ENCODE data around the gene NNT. TPM values are rescaled to one million over a fixed set of nuclear protein-coding genes. Genes with fewer than 3 reads are reported as not detected.
"Not testable (repeated sequence)": the region's sequence is repeated elsewhere in the genome, so short reads cannot be mapped to it uniquely, and the experiment has no call there.

NNT gene
- total and polyA plus RNA-seq, 8 donors = 72.4 to 112 (median 85.1) TPM

DNA sequence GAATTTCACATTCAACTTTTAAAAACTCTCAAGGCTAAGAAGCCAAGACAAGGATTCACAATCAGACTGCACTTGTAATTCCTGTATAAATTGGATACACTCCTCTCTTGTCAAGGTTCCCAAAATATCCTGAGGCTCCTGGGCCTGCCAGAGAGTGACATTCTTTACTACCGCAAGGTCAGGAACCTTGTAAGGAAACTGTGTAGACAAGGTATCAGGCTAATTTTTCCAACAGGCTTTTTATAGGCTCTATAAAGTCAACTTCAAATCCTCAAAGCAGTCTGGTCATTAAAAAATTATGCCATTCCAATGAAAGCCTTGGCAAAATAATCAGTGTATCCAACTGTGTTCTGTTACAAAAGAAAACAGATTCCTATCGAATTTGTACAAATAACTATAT lies 30.6 kb upstream of the NNT start:
- DNase-seq (no peak), ATAC-seq (peak; percentile 71)
- no peaks in the 10 kb centered on the region for H3K36me3 ChIP-seq
- H3K4me3 ChIP-seq = no peak overlapping the region
- intact Hi-C loops (cut with DNase I) = no loop called here
- TF ChIP-seq, protein P1, sequence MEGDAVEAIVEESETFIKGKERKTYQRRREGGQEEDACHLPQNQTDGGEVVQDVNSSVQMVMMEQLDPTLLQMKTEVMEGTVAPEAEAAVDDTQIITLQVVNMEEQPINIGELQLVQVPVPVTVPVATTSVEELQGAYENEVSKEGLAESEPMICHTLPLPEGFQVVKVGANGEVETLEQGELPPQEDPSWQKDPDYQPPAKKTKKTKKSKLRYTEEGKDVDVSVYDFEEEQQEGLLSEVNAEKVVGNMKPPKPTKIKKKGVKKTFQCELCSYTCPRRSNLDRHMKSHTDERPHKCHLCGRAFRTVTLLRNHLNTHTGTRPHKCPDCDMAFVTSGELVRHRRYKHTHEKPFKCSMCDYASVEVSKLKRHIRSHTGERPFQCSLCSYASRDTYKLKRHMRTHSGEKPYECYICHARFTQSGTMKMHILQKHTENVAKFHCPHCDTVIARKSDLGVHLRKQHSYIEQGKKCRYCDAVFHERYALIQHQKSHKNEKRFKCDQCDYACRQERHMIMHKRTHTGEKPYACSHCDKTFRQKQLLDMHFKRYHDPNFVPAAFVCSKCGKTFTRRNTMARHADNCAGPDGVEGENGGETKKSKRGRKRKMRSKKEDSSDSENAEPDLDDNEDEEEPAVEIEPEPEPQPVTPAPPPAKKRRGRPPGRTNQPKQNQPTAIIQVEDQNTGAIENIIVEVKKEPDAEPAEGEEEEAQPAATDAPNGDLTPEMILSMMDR (IDR thresholded peaks at IDR 0.05) = no peak
- H3K27me3 ChIP-seq = no peaks in the 10 kb centered on the region
- H3K27ac ChIP-seq = no peak overlapping the region
- H3K4me1 ChIP-seq = peaks cover 5 to 11% of the 10 kb centered on the region in 2 donors
- no peaks in the 10 kb centered on the region for H3K9me3 ChIP-seq

DNA sequence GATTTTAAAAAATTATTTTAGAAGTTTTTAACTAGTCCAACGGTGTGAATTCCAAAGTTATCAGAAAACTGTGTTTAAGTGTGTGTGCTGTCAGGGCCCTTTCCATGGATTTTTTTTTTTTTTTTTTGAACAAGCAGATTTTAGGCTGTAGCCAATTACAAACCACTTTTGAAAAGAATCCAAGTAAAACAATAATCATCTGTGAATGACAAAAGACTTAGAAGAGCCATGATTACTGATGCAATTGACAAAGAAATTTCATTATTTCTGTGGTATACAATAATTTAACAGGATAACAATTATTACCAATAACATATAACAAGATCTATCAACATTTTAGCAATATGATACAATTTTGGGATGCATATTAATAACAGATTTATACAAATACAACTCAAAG lies 29.9 kb upstream of the NNT start:
- H3K27me3 ChIP-seq = no peaks in the 10 kb centered on the region
- no peaks in the 10 kb centered on the region for H3K36me3 ChIP-seq
- no peak overlapping the region for H3K27ac ChIP-seq
- no peaks in the 10 kb centered on the region for H3K9me3 ChIP-seq
- H3K4me3 ChIP-seq = no peak overlapping the region
- ATAC-seq (no peak), DNase-seq (no peak)
- TF ChIP-seq, protein P1 (IDR thresholded peaks at IDR 0.05) = no peak
- H3K4me1 ChIP-seq = peaks cover 5 to 11% of the 10 kb centered on the region in 2 donors
- intact Hi-C loops (cut with DNase I) = no loop called here

DNA sequence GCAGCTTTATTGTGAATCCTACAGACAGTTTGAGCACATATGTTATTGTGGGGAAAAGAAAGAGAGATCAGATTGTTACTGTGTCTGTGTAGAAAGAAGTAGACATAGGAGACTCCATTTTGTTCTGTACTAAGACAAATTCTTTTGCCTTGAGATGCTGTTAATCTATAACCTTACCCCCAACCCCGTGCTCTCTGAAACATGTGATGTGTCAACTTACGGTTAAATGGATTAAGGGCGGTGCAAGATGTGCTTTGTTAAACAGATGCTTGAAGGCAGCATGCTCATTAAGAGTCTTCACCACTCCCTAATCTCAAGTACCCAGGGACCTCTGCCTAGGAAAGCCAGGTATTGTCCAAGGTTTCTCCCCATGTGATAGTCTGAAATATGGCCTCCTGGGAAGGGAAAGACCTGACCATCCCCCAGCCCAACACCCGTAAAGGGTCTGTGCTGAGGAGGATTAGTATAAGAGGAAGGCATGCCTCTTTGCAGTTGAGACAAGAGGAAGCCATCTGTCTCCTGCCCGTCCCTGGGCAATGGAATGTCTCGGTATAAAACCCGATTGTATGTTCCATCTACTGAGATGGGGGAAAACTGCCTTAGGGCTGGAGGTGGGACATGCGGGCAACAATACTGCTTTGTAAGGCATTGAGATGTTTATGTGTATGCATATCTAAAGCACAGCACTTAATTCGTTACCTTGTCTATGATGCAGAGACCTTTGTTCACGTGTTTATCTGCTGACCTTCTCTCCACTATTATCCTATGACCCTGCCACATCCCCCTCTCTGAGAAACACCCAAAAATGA lies 22.4 kb upstream of the NNT start:
- H3K4me1 ChIP-seq; intact Hi-C loops (cut with DNase I); H3K27me3 ChIP-seq; H3K9me3 ChIP-seq; H3K36me3 ChIP-seq; H3K4me3 ChIP-seq; H3K27ac ChIP-seq; ATAC-seq; DNase-seq: not testable (repeated sequence)

DNA sequence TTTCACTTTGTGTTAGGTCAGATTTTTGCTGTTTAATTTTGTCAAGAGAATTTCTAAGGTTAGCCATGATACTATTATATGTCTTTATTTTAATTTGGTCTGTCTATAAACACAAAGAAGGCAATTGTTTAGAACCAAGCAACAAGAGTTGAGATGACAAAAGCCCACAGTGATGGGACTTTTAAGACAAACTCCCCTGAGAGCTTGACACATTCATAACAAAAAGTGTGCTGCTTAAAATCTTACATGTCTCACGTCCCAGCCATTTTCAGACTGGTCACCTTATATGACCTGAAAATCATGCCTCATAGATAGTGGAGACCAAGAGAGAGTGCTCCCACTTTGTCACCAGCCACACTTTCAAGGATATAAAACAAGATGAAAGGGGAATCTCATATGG lies 21.6 kb upstream of the NNT start:
- DNase-seq = no peak
- Histone ChIP-seq H3K4me3 (no peak overlapping the region), H3K4me1 (no peaks in the 10 kb centered on the region), H3K36me3 (no peaks in the 10 kb centered on the region), H3K27me3 (no peaks in the 10 kb centered on the region), H3K27ac (no peak overlapping the region), H3K9me3 (no peaks in the 10 kb centered on the region)
- TF ChIP-seq, protein P1 (IDR thresholded peaks at IDR 0.05) = no peak
- intact Hi-C loops (cut with DNase I) = no loop called here
- no peak for ATAC-seq

DNA sequence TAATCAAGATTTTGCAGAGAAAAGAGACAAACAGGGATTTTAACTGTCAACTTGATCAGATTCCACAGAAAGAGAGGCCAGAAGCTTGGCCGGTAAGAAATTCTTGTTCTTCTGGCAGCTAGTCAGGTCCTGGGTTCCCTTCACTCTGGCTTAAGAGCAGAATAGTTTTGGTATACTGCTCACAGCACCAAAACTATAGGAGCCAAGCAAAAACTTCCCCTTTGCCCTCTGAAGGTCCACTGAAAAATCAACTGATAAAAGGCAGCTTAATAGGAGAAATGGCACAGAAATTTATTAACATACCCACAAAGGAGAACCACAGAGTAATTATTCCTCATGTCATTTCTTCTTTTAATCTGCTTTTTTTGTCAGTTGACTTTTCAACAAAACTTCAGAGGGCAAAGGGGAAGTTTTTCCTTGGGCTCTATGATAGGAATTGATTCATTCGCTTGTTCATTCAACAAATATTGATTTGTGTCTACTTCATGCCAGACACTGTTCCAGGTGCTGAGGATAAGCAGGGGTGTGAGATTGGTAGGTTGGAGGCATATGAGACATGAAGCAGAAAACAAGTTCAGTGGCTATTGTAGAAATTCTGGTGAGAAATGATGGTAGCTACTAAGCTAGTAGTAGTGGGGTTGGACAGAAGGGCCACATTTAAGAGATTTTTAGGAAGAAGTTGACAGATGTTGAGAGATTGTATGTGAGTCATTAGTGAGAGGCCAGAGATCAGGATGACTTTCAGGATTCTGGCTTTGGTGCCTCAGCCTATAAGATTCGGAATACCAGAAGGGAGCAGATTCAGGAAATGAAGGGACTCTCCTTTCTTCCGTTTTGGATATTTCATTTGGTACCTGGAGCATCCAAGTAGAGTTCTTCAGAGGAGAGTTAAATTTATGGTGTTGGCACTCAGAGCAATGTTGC lies 20.6 kb upstream of the NNT start:
- Histone ChIP-seq H3K36me3 (no peaks in the 10 kb centered on the region), H3K27ac (no peak overlapping the region), H3K27me3 (no peaks in the 10 kb centered on the region), H3K4me1 (no peaks in the 10 kb centered on the region), H3K9me3 (no peaks in the 10 kb centered on the region), H3K4me3 (no peak overlapping the region)
- intact Hi-C loops (cut with DNase I) = no loop called here
- TF ChIP-seq, protein P1 (IDR thresholded peaks at IDR 0.05) = no peak
- ATAC-seq (no peak), DNase-seq (no peak)

Measured in left lung (tissue), 10 donors.